ENCODE results near the gene TSPAN2. TPM values are rescaled to one million over a fixed set of nuclear protein-coding genes. Genes with fewer than 3 reads are reported as not detected.
A peak's percentile ranks its signal among the peaks of the same experiment; 100 is the strongest.

The TSPAN2 gene
- total RNA-seq, 4 donors from 2014 or later = 3.0 to 6.6 (median 4.6) TPM

- Histone ChIP-seq H3K27ac (no peak overlapping the region), H3K36me3 (no peaks in the 10 kb centered on the region), H3K27me3 (no peaks in the 10 kb centered on the region), H3K4me3 (replicated peaks in 1 of 3) (peak overlapping the region in 1 of 3 donors; percentile 37), H3K4me1 (peaks cover 6 to 8% of the 10 kb centered on the region in 2 donors), H3K9me3 (no peaks in the 10 kb centered on the region)
- TF ChIP-seq CTCF (IDR thresholded peaks at IDR 0.05) (no peak), POLR2A (IDR thresholded peaks at IDR 0.05) (no peak)
- intact Hi-C loops (cut with DNase I) = no loop called here
- WGBS, 2 donors = 23 to 27% methylated on average over 2 of the region's 2 CpGs
- no peak for DNase-seq
Measured at GRCh38 chr1:115090186-115090490, 835 bp upstream of the TSPAN2 start.

- Histone ChIP-seq H3K4me3 (replicated peaks in 1 of 3) (peak overlapping the region; percentile 35 to 77 (median 37)), H3K4me1 (peaks cover 6 to 8% of the 10 kb centered on the region in 2 donors), H3K9me3 (no peaks in the 10 kb centered on the region), H3K27ac (peak overlapping the region in 1 of 3 donors; percentile 36), H3K36me3 (no peaks in the 10 kb centered on the region), H3K27me3 (no peaks in the 10 kb centered on the region)
- DNase-seq = peak in 1 of 2 donors; percentile 20
- intact Hi-C loops (cut with DNase I) = no loop called here
- WGBS, 2 donors = 9 to 12% methylated on average over 25 of the region's 25 CpGs
- no peak for TF ChIP-seq CTCF (IDR thresholded peaks at IDR 0.05)
- no peak for TF ChIP-seq POLR2A (IDR thresholded peaks at IDR 0.05)
Measured at GRCh38 chr1:115088871-115089419, 358 bp downstream of the TSPAN2 start.

GRCh38 chr1:115088115-115088778 is 1.1 kb downstream of the TSPAN2 start:
- Histone ChIP-seq H3K27ac (no peak overlapping the region), H3K36me3 (no peaks in the 10 kb centered on the region), H3K4me3 (replicated peaks in 1 of 3) (no peak overlapping the region), H3K27me3 (no peaks in the 10 kb centered on the region), H3K9me3 (no peaks in the 10 kb centered on the region), H3K4me1 (peaks cover 6 to 8% of the 10 kb centered on the region in 2 donors)
- TF ChIP-seq CTCF (IDR thresholded peaks at IDR 0.05) = no peak
- intact Hi-C loops (cut with DNase I) = no loop called here
- 81 to 84% methylated on average over 5 of the region's 5 CpGs for WGBS, 2 donors
- no peak for DNase-seq

GRCh38 chr1:115086176-115086830 is 3.0 kb downstream of the TSPAN2 start:
- Histone ChIP-seq H3K4me3 (replicated peaks in 1 of 3) (no peak overlapping the region), H3K9me3 (no peaks in the 10 kb centered on the region), H3K27me3 (no peaks in the 10 kb centered on the region), H3K4me1 (peaks cover 6 to 8% of the 10 kb centered on the region in 2 donors), H3K27ac (no peak overlapping the region), H3K36me3 (no peaks in the 10 kb centered on the region)
- TF ChIP-seq POLR2A (IDR thresholded peaks at IDR 0.05) (no peak), CTCF (IDR thresholded peaks at IDR 0.05) (no peak)
- 85 to 88% methylated on average over 9 of the region's 9 CpGs for WGBS, 2 donors
- intact Hi-C loops (cut with DNase I) = no loop called here
- DNase-seq = no peak

- Histone ChIP-seq H3K36me3 (no peaks in the 10 kb centered on the region), H3K27ac (no peak overlapping the region), H3K27me3 (no peaks in the 10 kb centered on the region), H3K9me3 (no peaks in the 10 kb centered on the region), H3K4me1 (peaks cover 1 to 3% of the 10 kb centered on the region in 2 donors), H3K4me3 (replicated peaks in 1 of 3) (no peak overlapping the region)
- WGBS, 2 donors = 76 to 80% methylated on average over 9 of the region's 9 CpGs
- intact Hi-C loops (cut with DNase I) = no loop called here
- no peak for DNase-seq
- no peak for TF ChIP-seq CTCF (IDR thresholded peaks at IDR 0.05)
- TF ChIP-seq POLR2A (IDR thresholded peaks at IDR 0.05) = no peak
Measured at GRCh38 chr1:115084902-115085511, 4.3 kb downstream of the TSPAN2 start.
